OCI-LY3 (cell line): Measurements from ENCODE around the gene CA10.

ENCODE experiments used
- EZH2phosphoT487 ChIP-seq: fragments of 200-600 bp; shearing (Covaris generic); IDR thresholded peaks from 2 replicates; pipeline ENCODE4 v1.6.1; 2018; ENCODE audit warnings: antibody characterized with exemption, mixed run types, low read depth
- TF ChIP-seq, protein P1 (sequence below): fragments of 200-600, 300-600 bp; sonication (generic); IDR thresholded peaks from 2 replicates; pipeline ENCODE4 v1.5.1; 2014; ENCODE audit warnings: antibody characterized with exemption, low read length, low read depth

- TF ChIP-seq, protein P1, sequence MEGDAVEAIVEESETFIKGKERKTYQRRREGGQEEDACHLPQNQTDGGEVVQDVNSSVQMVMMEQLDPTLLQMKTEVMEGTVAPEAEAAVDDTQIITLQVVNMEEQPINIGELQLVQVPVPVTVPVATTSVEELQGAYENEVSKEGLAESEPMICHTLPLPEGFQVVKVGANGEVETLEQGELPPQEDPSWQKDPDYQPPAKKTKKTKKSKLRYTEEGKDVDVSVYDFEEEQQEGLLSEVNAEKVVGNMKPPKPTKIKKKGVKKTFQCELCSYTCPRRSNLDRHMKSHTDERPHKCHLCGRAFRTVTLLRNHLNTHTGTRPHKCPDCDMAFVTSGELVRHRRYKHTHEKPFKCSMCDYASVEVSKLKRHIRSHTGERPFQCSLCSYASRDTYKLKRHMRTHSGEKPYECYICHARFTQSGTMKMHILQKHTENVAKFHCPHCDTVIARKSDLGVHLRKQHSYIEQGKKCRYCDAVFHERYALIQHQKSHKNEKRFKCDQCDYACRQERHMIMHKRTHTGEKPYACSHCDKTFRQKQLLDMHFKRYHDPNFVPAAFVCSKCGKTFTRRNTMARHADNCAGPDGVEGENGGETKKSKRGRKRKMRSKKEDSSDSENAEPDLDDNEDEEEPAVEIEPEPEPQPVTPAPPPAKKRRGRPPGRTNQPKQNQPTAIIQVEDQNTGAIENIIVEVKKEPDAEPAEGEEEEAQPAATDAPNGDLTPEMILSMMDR, result no peak
- no peak for TF ChIP-seq EZH2phosphoT487
These were observed 480.6 kb downstream of the CA10 start for GRCh38 chr17:51677875-51678274.
